Tongue (tissue), 2 donors: ENCODE data around the gene WNT1. TPM values are rescaled to one million over a fixed set of nuclear protein-coding genes. Genes with fewer than 3 reads are reported as not detected.

Source experiments
- DNase-seq: peaks from one replicate; pipeline ENCODE4 v3.0.0-alpha.2; 2015
- total RNA-seq: library from RNA; depleted of rRNA; stranded (reverse); fragments of >200 nt; gene quantifications from one replicate; pipeline ENCODE4 v1.2.3, GENCODE V29; 2014

WNT1 gene
- not detected for total RNA-seq

GRCh38 chr12:48978291-48978740 lies at the start of gene WNT1:
TSS of gene WNT1 (plus strand) at chr12:48978322. CDS start at chr12:48978651, 329 bp downstream.
- no peak for DNase-seq

GRCh38 chr12:48929551-48929950 lies 48.6 kb upstream of the WNT1 start:
- DNase-seq = no peak

GRCh38 chr12:48930475-48930874 lies 47.6 kb upstream of the WNT1 start:
- no peak for DNase-seq

GRCh38 chr12:48932878-48933277 lies 45.2 kb upstream of the WNT1 start:
- DNase-seq = no peak

GRCh38 chr12:48933664-48934311 lies 44.3 kb upstream of the WNT1 start:
- no peak for DNase-seq

- no peak for DNase-seq
Measured at GRCh38 chr12:48934312-48934706, 43.8 kb upstream of the WNT1 start.

GRCh38 chr12:48936379-48936979 lies 41.6 kb upstream of the WNT1 start:
- peak; percentile 86 for DNase-seq

- DNase-seq = no peak
Measured at GRCh38 chr12:48937170-48937569, 41.0 kb upstream of the WNT1 start.

- DNase-seq = no peak
Measured at GRCh38 chr12:48938805-48939204, 39.3 kb upstream of the WNT1 start.

GRCh38 chr12:48940181-48940580 lies 37.9 kb upstream of the WNT1 start:
- DNase-seq = no peak

- no peak for DNase-seq
Measured at GRCh38 chr12:48943221-48943620, 34.9 kb upstream of the WNT1 start.

- DNase-seq = peak; percentile 15
Measured at GRCh38 chr12:48946205-48946604, 31.9 kb upstream of the WNT1 start.

- no peak for DNase-seq
Measured at GRCh38 chr12:48946943-48947342, 31.2 kb upstream of the WNT1 start.

- no peak for DNase-seq
Measured at GRCh38 chr12:48947727-48948126, 30.4 kb upstream of the WNT1 start.

- DNase-seq = no peak
Measured at GRCh38 chr12:48952691-48953090, 25.4 kb upstream of the WNT1 start.

- no peak for DNase-seq
Measured at GRCh38 chr12:48954061-48954460, 24.1 kb upstream of the WNT1 start.

GRCh38 chr12:48954841-48955501 lies 23.2 kb upstream of the WNT1 start:
- DNase-seq = no peak

- DNase-seq = peak; percentile 97
Measured at GRCh38 chr12:48956279-48957140, 21.6 kb upstream of the WNT1 start.

GRCh38 chr12:48957141-48958048 lies 20.7 kb upstream of the WNT1 start, which contains the start of gene ARF3:
TSS of gene ARF3 (minus strand) at chr12:48957487. CDS start at chr12:48941095, 16,392 bp downstream.
- DNase-seq = peak; percentile 98

- DNase-seq = no peak
Measured at GRCh38 chr12:48958049-48958388, 20.1 kb upstream of the WNT1 start.

GRCh38 chr12:48960834-48961233 lies 17.3 kb upstream of the WNT1 start:
- no peak for DNase-seq

- no peak for DNase-seq
Measured at GRCh38 chr12:48961331-48961730, 16.8 kb upstream of the WNT1 start.
